Midbrain (tissue), 1 donor: ENCODE measurements around the gene LMAN2.
"Not testable (repeated sequence)": the region's sequence is repeated elsewhere in the genome, so short reads cannot be mapped to it uniquely, and the experiment has no call there.

Experiments
- DNase-seq: peaks from one replicate; lab custom pipeline; 2025; lab: John Stamatoyannopoulos, UW

The LMAN2 gene

DNA sequence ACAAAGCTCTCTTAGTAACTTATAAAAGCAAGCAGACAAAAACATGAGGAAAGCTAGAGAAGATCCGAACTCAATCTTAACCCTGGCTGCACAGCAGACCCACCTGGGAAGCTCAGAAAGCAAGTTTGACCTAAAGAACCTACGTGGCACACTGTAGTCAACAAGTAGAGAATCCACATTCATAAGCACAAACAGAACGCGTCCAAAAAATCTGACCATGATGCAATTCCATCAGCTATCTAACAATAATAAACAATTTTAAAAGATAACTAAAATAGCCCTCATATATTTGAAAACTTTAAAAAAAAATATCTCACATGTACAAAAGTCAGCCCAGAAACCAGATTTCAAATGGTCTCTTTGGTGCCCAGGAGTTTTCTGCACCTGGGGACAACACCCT, 4.6 kb downstream of the LMAN2 start:
- DNase-seq, result no peak

- DNase-seq, result no peak
These were observed 6.6 kb downstream of the LMAN2 start for GRCh38 chr5:177344891-177345290.

- DNase-seq, result no peak
These were observed 7.7 kb downstream of the LMAN2 start for GRCh38 chr5:177343777-177344176.

- DNase-seq, result not testable (repeated sequence)
These were observed 8.5 kb downstream of the LMAN2 start for GRCh38 chr5:177343000-177343399.

DNA sequence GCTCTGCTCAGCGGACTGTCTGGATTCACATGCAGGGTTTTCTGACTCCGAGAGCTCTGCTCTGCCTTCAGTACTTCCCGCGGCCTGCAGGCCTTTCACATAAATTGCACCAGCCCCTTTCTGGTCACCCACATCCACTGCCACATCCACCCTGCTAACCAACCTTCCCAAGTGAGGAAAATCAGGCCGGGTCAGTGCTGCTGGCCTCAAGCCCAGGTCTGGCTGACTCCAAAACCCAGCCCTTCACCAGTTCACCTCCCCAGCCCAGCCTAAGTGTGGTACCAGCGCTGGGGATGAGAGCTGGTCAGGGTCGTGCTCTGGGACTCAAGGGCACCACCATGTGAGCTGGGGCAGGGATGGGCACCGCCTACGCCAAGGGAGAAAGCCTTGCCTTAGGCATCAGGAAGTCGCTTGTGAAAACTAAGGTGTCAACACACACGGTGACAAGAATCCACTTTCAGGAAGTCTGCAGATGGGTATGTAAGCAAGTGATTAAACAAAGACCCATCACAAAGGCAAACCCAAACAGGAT, 12.3 kb downstream of the LMAN2 start:
- DNase-seq, result no peak

- DNase-seq, result no peak
These were observed 13.0 kb downstream of the LMAN2 start for GRCh38 chr5:177338251-177339106.

GRCh38 chr5:177336603-177337494, 14.6 kb downstream of the LMAN2 start:
- DNase-seq, result no peak

DNA sequence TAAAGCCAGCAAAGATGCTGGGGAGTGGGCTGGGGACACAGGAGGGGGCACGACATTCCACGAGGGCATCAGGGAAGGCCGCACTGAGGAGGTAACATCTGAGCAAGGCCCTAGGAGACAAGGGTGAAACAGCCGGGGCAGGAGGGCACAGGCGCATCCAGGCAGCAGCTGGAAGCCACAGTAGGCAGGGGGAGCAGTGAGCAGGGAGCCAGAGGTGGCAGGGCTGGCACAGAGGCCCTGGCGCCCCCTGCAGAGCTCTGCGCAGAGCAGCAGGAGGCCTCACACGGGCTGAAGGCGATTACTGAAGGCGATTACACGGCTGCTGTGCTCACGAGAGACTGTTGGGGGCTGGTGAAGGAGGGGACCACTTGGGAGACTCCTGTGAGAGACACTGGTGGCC, 15.4 kb downstream of the LMAN2 start:
- DNase-seq, result no peak

DNA sequence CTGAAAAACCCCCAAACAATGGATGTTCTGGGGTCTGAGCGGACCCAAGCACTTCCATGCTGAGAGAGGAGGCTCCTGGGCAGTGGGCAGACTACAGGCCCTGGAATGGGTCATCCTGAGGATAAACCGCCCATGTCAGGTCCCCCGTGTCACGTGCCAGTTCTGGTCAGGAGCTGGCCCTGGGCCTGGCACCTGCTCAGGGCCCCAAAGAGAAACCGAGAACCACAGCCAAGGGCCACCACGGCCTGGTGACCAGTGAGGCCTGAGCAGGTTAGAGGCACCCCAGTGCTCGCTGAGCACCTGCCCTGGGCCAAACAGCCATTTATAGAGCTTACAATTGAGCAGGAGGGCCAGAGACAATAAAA, 15.8 kb downstream of the LMAN2 start:
- no peak for DNase-seq

DNA sequence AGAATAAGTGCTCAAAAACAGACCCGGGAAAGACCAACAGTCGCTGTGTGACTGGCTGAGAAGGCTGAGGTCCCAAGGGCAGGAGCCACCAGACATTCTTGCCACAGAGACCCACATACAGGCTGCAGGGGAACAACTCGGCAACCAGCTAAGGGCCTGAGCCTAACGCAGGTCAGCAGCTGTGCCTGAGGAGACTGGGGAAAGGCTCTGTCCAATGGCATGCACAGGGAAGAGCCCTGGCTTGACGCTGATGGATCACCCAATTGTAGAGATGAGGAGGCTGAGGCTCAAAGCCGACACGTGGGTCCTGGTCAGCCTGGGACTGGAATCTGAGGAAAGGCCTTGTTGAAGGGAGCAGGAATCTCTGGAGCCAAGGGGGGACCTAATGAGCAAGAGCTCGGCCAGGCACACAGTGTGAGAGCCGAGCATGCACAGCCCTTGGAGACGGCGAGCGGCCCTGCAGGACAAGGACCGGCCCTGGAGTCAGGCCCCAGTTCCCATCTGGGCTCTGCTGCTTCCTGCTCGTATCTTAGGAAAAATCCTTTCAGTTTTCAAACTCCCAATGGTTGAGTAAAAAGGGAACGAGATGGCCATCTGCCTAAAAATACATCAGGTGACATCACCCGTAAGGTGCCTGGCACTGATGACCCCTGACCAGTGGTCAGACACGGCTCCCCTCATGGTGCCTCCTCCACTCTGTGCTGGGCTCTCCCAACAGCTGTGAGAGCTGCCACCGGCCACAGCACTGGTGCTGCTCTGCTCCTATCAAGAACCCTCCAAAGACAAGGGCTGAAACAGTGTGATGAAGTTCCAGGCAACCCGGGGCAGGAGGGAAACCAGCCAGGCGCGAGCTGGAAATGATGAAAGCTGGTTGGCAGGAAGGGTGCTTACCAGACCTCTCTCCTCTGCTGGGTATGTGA, 16.4 kb downstream of the LMAN2 start:
- no peak for DNase-seq

GRCh38 chr5:177334155-177334551, 17.3 kb downstream of the LMAN2 start:
- DNase-seq, result no peak

GRCh38 chr5:177333420-177334154, 17.9 kb downstream of the LMAN2 start:
- no peak for DNase-seq

DNA sequence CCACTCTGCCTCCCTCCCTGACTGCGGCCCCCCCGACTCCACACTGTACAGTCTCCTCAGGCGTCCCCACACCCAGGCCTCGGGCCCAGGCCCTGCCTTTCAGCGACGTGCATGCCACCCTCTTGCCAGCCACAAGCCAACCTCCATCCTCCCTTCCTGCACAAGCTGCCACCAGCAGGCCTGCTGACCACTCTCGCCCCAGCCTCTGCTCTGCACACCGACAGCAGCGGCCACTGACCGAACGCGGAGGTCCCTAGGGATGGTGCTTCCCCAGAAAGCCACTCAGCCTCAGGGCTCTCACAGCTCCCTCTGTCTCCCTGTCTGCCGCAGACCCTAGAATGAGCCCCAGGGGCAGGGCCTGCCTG, 18.6 kb downstream of the LMAN2 start:
- no peak for DNase-seq

DNA sequence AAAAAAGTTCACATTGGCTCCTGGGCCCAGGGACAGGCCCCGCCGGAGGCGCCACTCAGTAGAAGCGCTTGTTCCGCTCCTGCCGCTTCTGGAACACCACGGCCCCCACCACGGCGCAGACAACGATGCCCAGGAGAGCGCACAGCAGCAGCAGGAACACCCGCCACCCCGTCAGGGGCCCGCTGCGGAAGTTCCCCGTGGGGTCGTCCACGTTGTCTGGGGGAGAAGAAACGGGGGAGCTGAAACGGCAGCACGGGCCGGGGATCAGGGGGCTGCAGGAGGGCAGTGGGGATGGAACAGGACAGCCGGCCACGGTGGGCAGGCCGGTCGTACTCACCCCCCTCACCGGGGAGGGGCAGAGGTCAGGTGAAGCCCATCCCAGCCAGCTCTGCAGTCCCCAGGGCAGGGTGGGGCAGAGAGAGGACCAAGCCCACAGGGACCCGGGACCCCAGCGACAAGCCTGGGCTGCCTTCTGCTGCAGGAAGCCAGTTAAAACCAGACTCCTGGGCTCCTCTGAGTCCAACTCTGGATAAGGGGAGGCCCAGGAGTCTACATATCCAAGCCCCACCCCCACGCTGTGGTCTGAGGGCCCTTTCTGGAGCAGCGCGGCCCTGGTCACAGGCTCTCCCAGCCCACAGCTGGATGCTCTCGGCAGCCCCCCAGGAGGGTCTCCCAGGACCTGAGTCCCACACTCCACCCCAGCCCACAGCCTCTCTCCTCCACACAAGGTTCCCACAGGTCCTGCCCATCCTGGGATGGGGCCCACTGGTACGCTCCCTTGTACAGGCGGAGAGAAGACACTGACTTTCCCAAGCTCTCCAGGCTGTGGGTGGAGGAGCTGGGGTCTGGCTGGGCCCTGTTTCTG, 19.2 kb downstream of the LMAN2 start:
- DNase-seq, result no peak

GRCh38 chr5:177330991-177331842, 20.3 kb downstream of the LMAN2 start:
- no peak for DNase-seq

DNA sequence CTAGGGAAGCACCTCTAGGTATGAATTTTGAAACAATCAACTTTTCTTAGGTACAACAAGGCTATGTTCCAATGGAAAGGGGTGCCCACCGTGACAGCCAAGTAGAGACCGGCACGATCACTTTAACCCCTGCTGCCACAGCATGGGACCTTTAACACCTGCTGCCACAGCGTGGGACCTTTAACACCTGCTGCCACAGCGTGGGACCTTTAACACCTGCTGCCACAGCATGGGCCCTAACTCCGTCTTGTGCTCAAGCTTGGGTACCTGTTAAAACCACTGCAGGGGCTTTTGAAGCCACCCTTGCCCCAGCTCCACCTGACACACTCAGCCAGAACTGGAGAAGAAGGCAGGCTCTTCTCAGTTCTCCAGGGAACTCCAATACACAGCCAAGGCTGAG, 21.6 kb downstream of the LMAN2 start:
- DNase-seq, result no peak

- no peak for DNase-seq
These were observed 22.8 kb downstream of the LMAN2 start for GRCh38 chr5:177328545-177329231.
